ENCODE data around the gene FCMR. TPM values are rescaled to one million over a fixed set of nuclear protein-coding genes. Genes with fewer than 3 reads are reported as not detected.

Gene FCMR
- total RNA-seq, 1 donor from 2014 or later: 6.3 TPM

DNA sequence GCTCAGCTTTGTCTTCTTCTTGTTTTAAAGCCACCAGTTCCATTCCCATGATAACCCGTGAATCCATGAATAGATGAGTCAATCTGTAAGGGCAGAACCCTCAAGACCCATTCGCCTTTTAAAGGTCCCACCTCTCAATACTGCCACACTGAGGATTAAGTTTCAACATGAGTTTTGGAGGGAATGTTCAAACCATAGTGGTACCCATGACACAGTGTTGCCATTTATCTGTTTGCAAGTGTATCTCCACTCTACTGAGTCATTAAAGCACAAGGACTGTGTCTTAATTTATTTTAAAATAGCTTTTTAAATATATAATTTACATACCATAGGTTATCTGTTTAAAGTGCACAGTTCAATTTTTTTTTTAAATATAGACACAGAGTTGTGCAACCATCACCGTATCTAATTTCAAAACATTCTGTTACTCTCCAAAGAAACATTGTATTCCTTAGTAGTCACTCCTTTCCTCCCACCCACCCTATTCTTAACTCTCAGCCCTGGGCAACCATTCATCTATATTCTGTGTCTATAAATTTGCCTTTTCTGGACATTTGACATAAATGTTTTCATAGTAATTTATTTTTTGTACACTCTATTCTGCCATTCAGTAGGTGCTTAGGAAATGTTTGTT lies 29.3 kb downstream of the FCMR start:
- no peak for DNase-seq (ENCODE audit: missing footprints)
- ATAC-seq: no peak
- intact Hi-C loops (cut with DNase I): no loop called here

DNA sequence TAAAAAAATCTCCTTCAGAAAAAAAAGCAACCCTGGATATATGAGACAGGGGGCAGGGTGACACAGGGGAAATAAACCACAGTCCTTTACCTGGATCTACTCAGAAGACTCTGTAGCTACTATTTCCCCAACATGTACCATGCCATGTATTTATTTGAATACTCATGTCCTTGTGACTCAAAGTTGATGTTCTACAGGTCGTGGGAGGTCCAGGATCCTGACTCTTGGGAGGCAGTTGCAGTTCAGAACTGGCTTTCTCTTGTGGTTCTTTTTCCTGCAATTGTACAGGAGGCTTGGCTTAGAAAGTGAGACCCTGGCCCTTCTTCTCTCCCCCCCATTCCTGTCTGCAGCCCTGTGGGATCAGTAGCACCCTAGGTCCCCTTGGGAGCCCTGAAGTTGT lies 30.3 kb downstream of the FCMR start:
- DNase-seq (ENCODE audit: missing footprints) (no peak), ATAC-seq (no peak)
- intact Hi-C loops (cut with DNase I): no loop called here

GRCh38 chr1:206890125-206891060 lies 31.3 kb downstream of the FCMR start:
- DNase-seq (ENCODE audit: missing footprints) (no peak), ATAC-seq (peak; percentile 31)
- intact Hi-C loops (cut with DNase I): no loop called here

- intact Hi-C loops (cut with DNase I): no loop called here
- DNase-seq (ENCODE audit: missing footprints): no peak
- ATAC-seq: no peak
These were observed 34.0 kb downstream of the FCMR start for GRCh38 chr1:206887701-206888100.

GRCh38 chr1:206886831-206887230 lies 34.9 kb downstream of the FCMR start:
- ATAC-seq (no peak), DNase-seq (ENCODE audit: missing footprints) (no peak)
- intact Hi-C loops (cut with DNase I): no loop called here

GRCh38 chr1:206885341-206886060 lies 36.2 kb downstream of the FCMR start:
- intact Hi-C loops (cut with DNase I): no loop called here
- DNase-seq (ENCODE audit: missing footprints) (no peak), ATAC-seq (no peak)

GRCh38 chr1:206883876-206884275 lies 37.9 kb downstream of the FCMR start:
- intact Hi-C loops (cut with DNase I): no loop called here
- ATAC-seq (no peak), DNase-seq (ENCODE audit: missing footprints) (no peak)

DNA sequence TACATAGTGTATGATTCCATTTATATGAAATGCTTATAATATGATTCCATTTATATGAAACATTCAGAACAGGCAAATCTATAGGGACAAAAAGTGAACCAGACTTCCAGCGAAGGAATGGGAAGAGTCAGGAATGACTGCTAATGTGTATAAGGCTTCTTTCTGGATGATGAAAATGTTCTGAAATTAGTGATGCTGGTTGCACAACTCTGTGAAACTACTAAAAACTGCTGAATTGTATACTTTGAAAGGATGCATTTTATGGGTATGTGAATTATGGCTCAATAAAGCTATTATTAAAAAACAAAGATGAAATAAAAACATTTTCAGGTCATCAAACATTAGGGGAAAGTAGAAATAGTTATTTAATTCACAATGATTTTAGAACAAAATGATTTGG lies 38.6 kb downstream of the FCMR start:
- ATAC-seq: no peak
- intact Hi-C loops (cut with DNase I): no loop called here
- DNase-seq (ENCODE audit: missing footprints): no peak

DNA sequence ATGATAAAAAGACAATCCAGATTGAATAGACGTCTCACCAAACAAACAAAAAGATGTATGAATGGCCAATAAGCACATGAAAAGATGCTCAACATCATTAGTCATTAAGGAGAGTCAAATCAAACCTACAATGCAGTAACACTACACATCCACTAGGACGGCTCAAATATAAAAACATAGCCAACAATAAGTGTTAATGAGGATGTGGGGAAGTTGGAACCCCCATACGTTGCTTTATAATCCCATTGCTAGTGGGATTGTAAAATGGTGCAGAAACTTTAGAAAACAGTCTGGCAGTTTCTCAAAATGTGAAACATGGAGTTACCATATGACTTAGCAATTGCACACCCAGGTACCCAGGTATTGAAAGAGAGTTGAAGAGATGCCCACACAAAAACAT lies 39.2 kb downstream of the FCMR start:
- DNase-seq (ENCODE audit: missing footprints) (no peak), ATAC-seq (no peak)
- intact Hi-C loops (cut with DNase I): no loop called here

DNA sequence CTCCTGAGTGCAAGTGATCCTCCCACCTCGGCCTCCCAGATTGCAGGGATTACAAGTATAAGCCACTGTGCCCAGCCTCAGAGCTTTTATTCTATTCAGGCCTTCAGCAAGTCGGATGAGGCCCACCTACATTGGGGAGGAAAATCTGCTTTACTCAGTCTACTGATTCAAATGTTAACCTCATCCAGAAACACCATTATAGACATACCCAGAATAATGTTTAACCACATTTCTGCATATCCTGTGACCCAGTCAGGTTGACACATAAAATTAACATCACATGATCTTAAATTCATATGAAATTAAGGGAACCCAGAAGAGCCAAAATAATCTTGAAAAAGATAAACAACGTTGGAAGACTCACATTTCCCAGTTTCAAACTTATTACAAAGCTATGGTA lies 41.4 kb downstream of the FCMR start:
- no peak for DNase-seq (ENCODE audit: missing footprints)
- intact Hi-C loops (cut with DNase I): no loop called here
- ATAC-seq: no peak

DNA sequence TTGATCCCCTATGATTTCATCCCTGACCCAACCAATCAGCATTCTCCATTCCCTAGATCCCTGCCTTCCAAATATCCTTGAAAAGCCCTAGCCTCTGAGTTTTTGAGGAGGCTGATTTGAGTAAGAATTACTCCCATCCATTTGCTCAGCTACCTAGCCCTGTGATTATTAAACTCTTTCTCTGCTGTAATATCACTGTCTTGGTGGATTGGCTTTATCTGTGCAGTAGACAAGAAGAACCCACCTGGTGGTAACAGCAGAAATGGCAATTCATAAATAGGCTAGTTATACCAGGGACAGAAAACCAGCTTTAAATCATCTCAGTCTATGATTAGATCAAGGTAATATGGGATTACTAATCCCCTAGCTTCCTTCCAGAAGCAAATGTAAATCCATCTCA lies 43.3 kb downstream of the FCMR start:
- ATAC-seq (no peak), DNase-seq (ENCODE audit: missing footprints) (no peak)
- intact Hi-C loops (cut with DNase I): no loop called here

- DNase-seq (ENCODE audit: missing footprints) (no peak), ATAC-seq (no peak)
- intact Hi-C loops (cut with DNase I): no loop called here
These were observed 45.9 kb downstream of the FCMR start for GRCh38 chr1:206875752-206876377.

DNA sequence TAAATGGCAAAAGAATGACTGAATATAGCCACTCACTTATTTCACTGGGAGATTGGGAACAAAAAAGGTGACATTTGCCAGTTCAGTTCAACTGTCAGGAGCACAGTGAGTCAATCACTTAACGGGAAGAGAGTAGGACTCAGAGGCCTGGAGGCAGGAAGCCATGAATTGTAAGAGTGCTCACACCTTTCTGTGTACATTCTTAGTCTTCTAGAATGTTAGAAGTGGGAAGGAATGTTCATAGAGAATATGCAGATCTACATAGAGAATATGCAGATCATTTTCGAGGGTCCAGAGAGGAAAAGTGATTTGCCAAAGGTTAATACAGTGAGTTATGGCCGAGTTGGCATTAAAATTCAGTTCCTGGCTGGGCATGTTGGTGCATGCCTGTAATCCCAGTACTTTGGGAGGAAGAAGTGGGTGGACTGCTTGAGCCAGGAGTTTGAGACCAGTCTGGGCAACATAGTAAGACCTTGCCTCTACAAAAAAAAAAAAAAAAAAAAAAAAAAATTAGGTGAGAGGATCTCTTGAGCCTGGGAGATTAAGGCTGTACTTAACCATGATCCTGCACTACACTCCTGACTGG lies 48.0 kb downstream of the FCMR start:
- ATAC-seq: no peak
- intact Hi-C loops (cut with DNase I): no loop called here
- no peak for DNase-seq (ENCODE audit: missing footprints)

DNA sequence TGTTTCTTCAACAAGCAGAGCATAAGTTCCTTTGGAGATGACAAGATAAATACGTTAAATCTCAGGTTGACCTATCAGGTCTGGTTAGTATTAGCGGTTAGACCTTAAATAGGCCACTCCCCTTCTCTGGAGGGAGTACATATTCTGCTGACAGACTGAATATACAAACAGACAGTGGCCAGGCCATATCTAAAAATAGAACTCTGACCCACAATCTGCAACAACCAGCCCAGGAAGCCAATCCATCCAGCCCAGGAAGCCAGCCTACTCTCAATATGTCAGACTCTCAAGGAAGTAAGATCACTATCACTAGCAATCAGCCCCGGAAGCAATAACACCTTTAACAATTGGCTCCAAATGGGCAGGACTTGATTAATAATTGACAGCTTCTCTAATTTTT lies 49.6 kb downstream of the FCMR start:
- DNase-seq (ENCODE audit: missing footprints) (no peak), ATAC-seq (peak; percentile 77)
- intact Hi-C loops (cut with DNase I): no loop called here

DNA sequence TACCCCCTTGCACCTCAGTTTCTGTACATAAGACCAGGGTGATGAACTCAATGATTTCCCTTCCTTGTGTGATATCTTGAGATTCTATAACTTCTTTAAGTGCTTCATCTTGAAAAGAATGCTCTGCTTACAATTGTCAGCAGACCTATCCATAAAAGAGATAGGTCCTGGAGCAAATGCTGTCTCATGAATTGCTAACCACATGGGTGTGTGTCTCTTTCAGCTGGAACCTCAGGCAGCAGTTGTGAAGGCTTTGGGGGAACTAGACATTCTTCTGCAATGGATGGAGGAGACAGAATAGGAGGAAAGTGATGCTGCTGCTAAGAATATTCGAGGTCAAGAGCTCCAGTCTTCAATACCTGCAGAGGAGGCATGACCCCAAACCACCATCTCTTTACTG lies 53.5 kb downstream of the FCMR start:
- intact Hi-C loops (cut with DNase I): no loop called here
- DNase-seq (ENCODE audit: missing footprints): no peak
- ATAC-seq: no peak

- DNase-seq (ENCODE audit: missing footprints): no peak
- intact Hi-C loops (cut with DNase I): no loop called here
- ATAC-seq: no peak
These were observed 54.0 kb downstream of the FCMR start for GRCh38 chr1:206867716-206868115.

DNA sequence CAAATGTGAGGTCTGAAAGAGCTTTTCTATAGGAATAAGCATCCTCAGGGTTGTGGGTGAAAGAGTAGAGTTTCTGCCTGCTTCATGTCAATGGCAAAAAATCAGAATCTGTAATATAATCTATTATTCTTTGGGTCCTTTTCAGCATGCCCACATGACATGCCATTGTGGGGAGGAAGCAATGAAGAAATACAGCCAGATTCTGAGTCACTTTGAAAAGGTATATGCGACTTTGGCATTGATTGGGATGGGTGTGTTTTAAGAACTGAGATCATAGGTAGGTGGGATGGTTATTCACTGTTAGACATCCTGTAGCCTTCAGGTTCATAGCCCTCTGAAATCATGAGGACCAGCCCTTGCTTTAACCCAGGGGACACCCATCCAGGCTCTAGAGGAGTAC lies 54.5 kb downstream of the FCMR start:
- ATAC-seq (no peak), DNase-seq (ENCODE audit: missing footprints) (no peak)
- intact Hi-C loops (cut with DNase I): no loop called here

- ATAC-seq: no peak
- no peak for DNase-seq (ENCODE audit: missing footprints)
- intact Hi-C loops (cut with DNase I): no loop called here
These were observed 55.7 kb downstream of the FCMR start for GRCh38 chr1:206866062-206866461.

All from Right ventricle myocardium inferior (tissue), 1 donor.